Measurements from ENCODE around the gene SLCO4A1. TPM values are rescaled to one million over a fixed set of nuclear protein-coding genes. Genes with fewer than 3 reads are reported as not detected.

Gene SLCO4A1
- total RNA-seq, 2 donors from 2014 or later, result 26.1 to 34.6 TPM

DNA sequence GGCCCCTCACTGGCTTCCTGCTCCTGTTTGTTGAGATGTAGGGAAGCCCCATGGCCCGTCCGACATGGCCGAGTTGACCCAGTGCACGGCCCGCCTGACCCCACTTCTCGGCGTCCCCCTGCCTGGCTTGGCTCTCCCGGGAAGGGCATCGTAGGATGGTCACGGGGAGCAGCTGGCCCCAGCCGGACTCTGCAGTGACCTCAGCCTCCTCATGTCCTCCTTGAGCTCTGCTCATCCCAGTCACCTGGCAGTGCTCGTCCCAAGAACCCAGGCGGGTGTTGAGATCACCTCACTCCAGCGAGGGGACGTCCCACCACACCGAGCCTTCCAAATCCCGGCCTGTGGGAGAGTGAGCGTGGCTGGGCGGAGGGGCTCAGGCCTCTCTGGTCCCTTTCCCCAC lies 15.7 kb downstream of the SLCO4A1 start:
- Mint-ChIP-seq H3K36me3 (ENCODE audit: insufficient read depth in 2 of 2) (peaks cover 2 to 6% of the 10 kb centered on the region in 2 donors), H3K27me3 (ENCODE audit: low read depth) (no peaks in the 10 kb centered on the region), H3K9me3 (no peaks in the 10 kb centered on the region), H3K27ac (no peak overlapping the region), H3K4me3 (no peak overlapping the region), H3K4me1 (ENCODE audit: low read depth) (no peaks in the 10 kb centered on the region)
- ATAC-seq (replicated peaks in 1 of 2) (no peak), DNase-seq (no peak)

DNA sequence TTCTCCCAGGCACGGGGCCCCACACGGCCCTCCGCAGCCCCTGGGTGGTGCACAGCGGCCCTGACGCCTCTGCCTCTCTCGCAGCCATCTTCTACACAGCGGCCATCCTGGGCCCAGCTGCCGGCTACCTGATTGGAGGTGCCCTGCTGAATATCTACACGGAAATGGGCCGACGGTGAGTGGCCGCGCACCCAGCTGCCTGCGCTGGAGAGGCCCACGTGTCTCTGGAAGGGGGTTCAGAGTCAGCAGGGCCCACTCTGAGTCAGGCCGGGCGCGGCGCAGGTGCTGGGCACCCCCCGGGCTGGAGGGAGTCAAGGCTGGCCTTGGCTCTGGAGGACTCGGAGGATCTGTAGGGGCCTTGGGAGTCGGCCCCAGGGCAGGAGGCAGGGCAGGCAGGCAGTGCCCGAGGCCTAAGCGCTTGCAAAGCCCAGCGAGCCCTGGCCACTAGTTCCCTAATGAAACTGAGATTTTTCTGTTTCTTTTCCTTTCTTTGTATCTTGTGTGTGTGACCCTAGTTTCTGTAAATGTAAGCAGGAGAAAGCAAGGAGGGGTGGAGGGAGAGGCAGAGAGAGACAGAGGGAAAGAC lies 16.4 kb downstream of the SLCO4A1 start:
- H3K4me3 Mint-ChIP-seq, result no peak overlapping the region
- no peaks in the 10 kb centered on the region for H3K27me3 Mint-ChIP-seq (ENCODE audit: low read depth)
- H3K9me3 Mint-ChIP-seq, result no peaks in the 10 kb centered on the region
- ATAC-seq (replicated peaks in 1 of 2) (no peak), DNase-seq (no peak)
- no peaks in the 10 kb centered on the region for H3K4me1 Mint-ChIP-seq (ENCODE audit: low read depth)
- H3K27ac Mint-ChIP-seq, result no peak overlapping the region
- H3K36me3 Mint-ChIP-seq (ENCODE audit: insufficient read depth in 2 of 2), result peaks cover 2 to 6% of the 10 kb centered on the region in 2 donors

DNA sequence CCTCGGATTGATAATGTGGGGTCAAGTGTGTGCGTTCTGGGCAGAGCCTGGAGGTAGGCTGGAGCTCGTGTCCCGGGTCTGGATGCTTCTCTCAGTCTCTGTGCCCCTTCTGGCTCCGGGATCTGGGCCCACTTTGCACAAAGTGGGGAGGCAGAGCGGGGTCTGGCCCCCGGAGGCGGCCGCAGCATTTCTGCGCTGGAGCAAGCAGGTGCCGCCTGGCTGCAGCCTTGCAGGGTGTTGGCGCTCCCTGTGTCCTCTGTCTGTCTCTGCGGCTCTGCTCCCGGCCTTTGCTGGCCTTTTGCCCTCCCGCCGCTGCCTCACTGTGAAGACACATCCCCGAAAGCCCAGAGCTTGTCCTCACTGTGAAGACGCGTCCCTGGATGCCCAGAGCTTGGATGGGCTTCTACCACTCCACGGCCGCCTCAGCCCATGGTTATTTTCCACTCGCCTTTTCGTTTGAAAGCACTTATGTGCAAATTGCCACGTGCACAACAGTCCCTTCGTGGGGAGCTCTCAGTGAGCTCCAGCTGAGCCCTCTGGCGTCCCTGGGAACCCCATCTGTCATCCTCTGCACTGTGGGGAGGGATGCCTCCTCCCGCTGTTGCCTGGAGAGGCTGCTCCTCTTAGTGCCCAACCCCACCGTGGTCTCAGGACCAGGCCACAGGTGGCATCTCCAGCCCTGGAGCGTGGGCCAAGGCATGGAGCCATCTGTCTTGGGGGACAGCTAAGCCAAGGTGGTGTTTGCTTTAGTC lies 17.4 kb downstream of the SLCO4A1 start:
- H3K27ac Mint-ChIP-seq, result no peak overlapping the region
- ATAC-seq (replicated peaks in 1 of 2), result no peak
- no peaks in the 10 kb centered on the region for H3K27me3 Mint-ChIP-seq (ENCODE audit: low read depth)
- no peak overlapping the region for H3K4me3 Mint-ChIP-seq
- H3K36me3 Mint-ChIP-seq (ENCODE audit: insufficient read depth in 2 of 2), result peaks cover 2 to 4% of the 10 kb centered on the region in 2 donors
- no peak for DNase-seq
- no peaks in the 10 kb centered on the region for H3K9me3 Mint-ChIP-seq
- no peaks in the 10 kb centered on the region for H3K4me1 Mint-ChIP-seq (ENCODE audit: low read depth)

DNA sequence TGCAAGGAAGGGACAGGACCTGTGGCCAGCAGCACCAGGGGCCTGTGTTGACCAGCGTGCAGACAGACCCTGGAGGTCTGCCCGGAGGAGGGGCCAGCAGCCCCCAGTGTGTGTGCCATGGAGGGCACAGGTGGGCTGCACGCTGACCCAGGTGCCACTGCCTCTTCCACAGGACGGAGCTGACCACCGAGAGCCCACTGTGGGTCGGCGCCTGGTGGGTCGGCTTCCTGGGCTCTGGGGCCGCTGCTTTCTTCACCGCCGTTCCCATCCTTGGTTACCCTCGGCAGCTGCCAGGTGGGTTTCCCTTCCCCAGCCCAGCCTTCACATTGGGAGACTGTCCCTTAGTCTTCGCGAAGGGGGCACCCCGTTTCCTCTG lies 17.9 kb downstream of the SLCO4A1 start:
- Mint-ChIP-seq H3K36me3 (ENCODE audit: insufficient read depth in 2 of 2) (peaks cover 2 to 4% of the 10 kb centered on the region in 2 donors), H3K9me3 (no peaks in the 10 kb centered on the region), H3K4me1 (ENCODE audit: low read depth) (no peaks in the 10 kb centered on the region), H3K27ac (no peak overlapping the region), H3K27me3 (ENCODE audit: low read depth) (no peaks in the 10 kb centered on the region), H3K4me3 (no peak overlapping the region)
- ATAC-seq (replicated peaks in 1 of 2) (no peak), DNase-seq (no peak)

DNA sequence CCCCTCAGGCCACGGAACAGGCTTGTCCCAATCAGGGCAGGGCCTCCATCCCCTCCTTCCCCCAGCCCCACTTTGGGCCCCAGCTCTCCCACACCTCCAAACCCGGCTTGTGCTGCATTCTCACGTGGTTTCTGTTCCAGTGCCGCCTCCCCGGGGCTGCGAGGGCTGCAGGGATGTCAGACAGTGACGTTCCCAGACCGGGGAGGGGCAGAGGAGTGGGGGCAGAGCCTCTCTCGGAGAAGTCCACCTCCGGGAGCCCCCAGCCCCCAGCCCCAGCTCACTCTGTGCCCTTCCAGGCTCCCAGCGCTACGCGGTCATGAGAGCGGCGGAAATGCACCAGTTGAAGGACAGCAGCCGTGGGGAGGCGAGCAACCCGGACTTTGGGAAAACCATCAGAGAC lies 18.5 kb downstream of the SLCO4A1 start:
- Mint-ChIP-seq H3K4me1 (ENCODE audit: low read depth) (no peaks in the 10 kb centered on the region), H3K4me3 (no peak overlapping the region), H3K9me3 (no peaks in the 10 kb centered on the region), H3K27me3 (ENCODE audit: low read depth) (no peaks in the 10 kb centered on the region), H3K27ac (no peak overlapping the region), H3K36me3 (ENCODE audit: insufficient read depth in 2 of 2) (peaks cover 2 to 4% of the 10 kb centered on the region in 2 donors)
- DNase-seq (no peak), ATAC-seq (replicated peaks in 1 of 2) (no peak)

DNA sequence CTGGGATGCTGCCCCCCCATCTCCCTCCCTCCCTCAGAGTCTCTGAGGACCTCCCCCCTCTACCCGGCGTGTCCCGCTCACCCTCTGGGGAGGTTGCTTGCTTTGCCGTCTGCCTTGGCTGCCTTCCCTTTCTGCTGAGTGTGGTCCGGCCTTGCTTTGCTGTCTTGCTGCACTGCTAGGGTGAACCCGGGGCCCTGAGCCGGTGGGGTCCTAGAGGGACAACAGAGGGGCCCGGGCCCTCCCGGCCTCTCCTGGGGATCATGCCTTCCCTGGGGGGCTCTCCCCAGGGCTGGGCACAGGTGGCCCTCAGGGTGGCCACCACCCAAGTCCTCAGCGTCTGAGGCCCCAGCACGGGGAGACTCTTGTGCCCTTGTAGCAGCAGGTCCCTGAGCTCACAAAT lies 19.3 kb downstream of the SLCO4A1 start:
- H3K27ac Mint-ChIP-seq, result no peak overlapping the region
- H3K36me3 Mint-ChIP-seq (ENCODE audit: insufficient read depth in 2 of 2), result peaks cover 2 to 4% of the 10 kb centered on the region in 2 donors
- H3K9me3 Mint-ChIP-seq, result no peaks in the 10 kb centered on the region
- H3K27me3 Mint-ChIP-seq (ENCODE audit: low read depth), result no peaks in the 10 kb centered on the region
- H3K4me1 Mint-ChIP-seq (ENCODE audit: low read depth), result no peaks in the 10 kb centered on the region
- no peak overlapping the region for H3K4me3 Mint-ChIP-seq
- no peak for DNase-seq
- no peak for ATAC-seq (replicated peaks in 1 of 2)

DNA sequence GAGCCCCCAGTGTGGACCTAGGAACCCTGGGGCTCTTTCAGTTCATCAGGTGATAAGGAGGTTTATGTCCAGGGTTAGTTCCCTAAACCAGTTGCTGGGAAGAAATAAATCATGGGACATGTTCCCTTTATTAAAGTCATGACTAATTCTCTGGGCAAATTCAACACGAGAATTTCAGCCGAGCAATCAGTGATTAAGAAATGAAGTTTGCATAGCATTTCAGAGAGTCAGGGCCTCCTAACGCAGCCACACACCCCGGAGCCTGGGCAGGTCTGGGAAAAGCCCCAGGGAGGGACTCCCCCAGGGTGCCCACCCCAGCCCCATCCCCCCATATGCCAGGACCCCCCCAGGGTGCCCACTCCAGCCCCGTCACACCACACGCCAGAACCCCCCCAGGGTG lies 20.1 kb downstream of the SLCO4A1 start:
- Mint-ChIP-seq H3K27ac (no peak overlapping the region), H3K36me3 (ENCODE audit: insufficient read depth in 2 of 2) (peaks cover 2 to 4% of the 10 kb centered on the region in 2 donors), H3K4me3 (no peak overlapping the region), H3K9me3 (no peaks in the 10 kb centered on the region), H3K4me1 (ENCODE audit: low read depth) (no peaks in the 10 kb centered on the region), H3K27me3 (ENCODE audit: low read depth) (no peaks in the 10 kb centered on the region)
- ATAC-seq (replicated peaks in 1 of 2) (no peak), DNase-seq (no peak)

DNA sequence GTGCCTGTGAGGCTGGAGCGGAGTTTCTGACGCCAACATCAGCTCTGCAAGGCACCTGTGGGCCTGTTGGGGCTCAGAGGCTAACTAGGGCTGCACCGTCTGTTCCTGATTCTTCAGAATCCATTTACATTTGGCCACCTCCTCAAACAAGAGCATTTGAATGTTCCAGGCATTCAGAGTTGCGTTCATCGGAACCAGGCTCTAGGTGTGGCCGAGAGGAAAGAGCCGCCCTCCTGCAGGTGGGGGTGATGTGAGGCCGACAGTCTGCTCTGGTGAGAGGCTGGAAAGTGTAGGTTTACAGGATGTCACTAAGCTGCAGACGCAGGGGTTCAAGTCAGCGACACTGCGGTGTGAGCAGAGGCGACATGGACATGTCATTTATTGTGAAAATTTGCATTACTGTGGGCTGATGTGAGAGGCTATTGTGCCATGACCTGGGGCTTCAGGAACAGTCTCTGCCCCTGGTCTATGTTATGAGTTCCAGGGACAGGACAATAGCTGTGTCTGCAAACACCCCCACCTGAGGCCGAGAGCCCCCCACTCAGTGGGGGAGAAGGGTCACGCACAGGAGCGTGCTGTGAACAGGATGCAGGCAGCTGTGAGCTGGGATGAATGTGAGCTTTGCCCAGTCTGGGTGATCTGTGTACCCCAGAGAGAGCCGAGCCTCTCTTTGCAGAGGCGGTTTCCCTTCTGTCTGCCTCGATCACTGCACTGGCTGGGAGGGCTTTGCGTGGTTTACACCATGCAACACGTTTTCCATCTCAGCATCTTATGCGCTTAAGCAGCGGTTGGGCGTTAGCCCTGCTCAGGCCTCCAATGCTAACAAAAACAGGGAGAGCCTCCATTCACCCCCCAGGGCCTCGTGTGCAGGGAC lies 21.1 kb downstream of the SLCO4A1 start:
- peaks cover 2 to 7% of the 10 kb centered on the region in 2 donors for H3K36me3 Mint-ChIP-seq (ENCODE audit: insufficient read depth in 2 of 2)
- no peak overlapping the region for H3K4me3 Mint-ChIP-seq
- no peaks in the 10 kb centered on the region for H3K4me1 Mint-ChIP-seq (ENCODE audit: low read depth)
- DNase-seq (no peak), ATAC-seq (replicated peaks in 1 of 2) (no peak)
- no peaks in the 10 kb centered on the region for H3K27me3 Mint-ChIP-seq (ENCODE audit: low read depth)
- H3K27ac Mint-ChIP-seq, result no peak overlapping the region
- no peaks in the 10 kb centered on the region for H3K9me3 Mint-ChIP-seq

DNA sequence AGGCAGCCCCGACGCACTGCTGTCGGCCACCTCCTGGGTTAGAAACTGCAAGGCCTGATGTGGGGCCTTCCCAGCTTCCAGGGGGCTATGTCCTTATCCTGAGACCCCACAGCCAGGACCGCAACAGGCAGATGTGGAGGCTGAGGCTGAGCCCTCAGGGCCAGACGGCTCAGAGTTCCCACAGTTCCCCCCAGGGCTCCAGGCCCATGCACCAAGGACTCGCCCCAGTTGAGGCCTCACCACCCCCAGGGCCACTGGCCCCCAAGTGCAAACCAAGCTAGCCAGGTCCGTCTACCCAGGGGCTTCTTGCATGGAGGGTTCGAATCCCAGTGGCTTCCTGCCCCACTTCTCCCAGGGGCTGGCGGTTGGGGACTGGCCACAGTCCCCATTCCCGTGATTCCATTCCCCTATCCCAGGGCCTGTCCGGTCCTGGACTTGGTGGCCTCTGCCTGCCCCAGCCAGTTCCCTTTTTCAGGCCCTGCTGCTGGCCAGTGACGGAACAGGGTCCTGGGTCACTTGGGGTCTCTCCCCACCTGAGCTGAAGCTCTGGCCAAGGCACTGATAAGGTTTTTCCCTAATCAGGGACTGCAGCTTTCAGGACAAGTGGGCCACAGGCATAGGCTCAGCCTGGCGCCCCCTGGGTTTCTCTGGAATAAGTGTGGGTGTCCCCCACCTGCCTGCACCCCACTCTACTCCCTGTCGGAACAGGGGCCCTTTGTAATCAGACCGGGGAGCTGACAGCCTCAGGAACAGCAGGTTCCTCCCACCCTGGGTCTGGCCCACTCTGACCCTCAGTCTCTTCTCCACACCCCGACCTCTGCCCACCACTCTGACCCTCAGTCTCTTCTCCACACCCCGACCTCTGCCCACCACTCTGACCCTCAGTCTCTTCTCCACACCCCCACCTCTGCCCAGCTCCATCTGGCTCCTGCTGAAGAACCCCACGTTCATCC lies 22.0 kb downstream of the SLCO4A1 start:
- Mint-ChIP-seq H3K4me3 (no peak overlapping the region), H3K36me3 (ENCODE audit: insufficient read depth in 2 of 2) (peaks cover 0 to 5% of the 10 kb centered on the region in 2 donors), H3K27me3 (ENCODE audit: low read depth) (no peaks in the 10 kb centered on the region), H3K4me1 (ENCODE audit: low read depth) (no peaks in the 10 kb centered on the region), H3K27ac (no peak overlapping the region), H3K9me3 (no peaks in the 10 kb centered on the region)
- DNase-seq (no peak), ATAC-seq (replicated peaks in 1 of 2) (no peak)

DNA sequence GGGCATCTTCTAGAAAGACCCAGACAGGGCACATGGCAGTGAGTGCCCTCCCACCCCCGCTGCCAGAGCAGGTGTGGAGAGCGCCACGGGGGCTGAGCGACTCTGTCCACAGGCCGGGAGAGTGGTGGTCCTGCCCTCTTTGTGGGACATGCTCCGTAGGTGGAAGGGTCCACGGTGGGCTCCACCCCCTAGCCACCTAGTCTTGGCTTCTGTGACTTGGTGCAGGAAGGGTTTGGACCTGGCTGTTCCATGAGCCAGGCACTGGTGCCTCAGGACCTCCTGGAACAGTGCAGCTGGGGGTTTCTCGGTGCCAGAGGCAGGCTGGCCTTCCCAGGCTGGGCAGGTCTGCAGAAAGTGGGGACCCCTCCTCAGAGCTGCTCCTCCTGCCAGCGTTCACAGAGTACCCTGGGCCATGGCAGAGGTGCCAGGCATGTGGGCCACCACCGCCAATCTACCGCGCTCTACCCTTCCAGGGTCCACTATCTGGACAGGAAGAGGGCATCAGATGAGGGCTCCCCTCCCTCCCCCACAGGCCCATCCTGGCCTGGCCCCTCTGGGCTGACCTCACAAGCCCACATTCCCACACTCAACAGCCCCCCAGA lies 23.0 kb downstream of the SLCO4A1 start:
- no peak overlapping the region for H3K27ac Mint-ChIP-seq
- H3K9me3 Mint-ChIP-seq, result no peaks in the 10 kb centered on the region
- no peaks in the 10 kb centered on the region for H3K27me3 Mint-ChIP-seq (ENCODE audit: low read depth)
- no peak overlapping the region for H3K4me3 Mint-ChIP-seq
- peaks cover 0 to 8% of the 10 kb centered on the region in 2 donors for H3K36me3 Mint-ChIP-seq (ENCODE audit: insufficient read depth in 2 of 2)
- ATAC-seq (replicated peaks in 1 of 2) (no peak), DNase-seq (no peak)
- H3K4me1 Mint-ChIP-seq (ENCODE audit: low read depth), result no peaks in the 10 kb centered on the region

DNA sequence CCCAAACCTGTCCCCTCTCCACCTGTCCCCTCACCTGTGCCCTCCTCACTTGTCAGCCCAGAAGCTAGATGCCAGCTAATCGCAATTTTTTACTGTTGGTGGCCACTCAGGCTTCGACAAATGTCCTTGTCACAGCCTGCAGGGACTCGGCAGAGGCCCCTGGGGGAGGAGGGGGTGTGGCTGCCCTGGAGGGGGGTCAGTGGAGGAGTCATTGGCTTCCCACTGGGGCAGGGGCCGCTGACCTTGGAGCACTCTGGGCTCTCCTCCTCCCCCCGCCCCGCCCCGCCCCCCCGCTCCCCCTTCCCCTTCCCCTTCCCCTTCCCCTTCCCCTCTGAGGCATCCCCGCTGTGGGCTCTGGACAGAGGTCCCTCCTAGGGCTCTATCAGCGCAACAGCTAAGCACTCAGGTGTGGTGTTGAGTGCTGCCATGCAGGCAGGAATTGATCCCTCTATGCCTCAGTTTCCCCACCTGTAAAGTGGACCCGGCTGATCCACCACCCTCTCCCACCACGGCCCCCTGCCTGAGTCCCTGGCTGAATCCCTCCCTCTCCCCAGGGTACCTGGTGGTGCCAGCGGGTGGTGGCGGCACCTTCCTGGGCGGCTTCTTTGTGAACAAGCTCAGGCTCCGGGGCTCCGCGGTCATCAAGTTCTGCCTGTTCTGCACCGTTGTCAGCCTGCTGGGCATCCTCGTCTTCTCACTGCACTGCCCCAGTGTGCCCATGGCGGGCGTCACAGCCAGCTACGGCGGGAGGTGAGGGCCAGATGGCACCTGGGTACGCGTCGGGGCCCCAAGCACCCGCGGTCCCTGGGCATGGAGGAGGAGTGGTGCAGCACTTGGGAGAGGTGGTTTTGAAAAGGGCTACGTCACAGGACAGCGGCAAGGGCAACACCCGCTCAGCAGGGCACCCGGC lies 23.8 kb downstream of the SLCO4A1 start:
- Mint-ChIP-seq H3K4me1 (ENCODE audit: low read depth) (no peaks in the 10 kb centered on the region), H3K36me3 (ENCODE audit: insufficient read depth in 2 of 2) (peaks cover 0 to 8% of the 10 kb centered on the region in 2 donors), H3K27ac (no peak overlapping the region), H3K4me3 (no peak overlapping the region), H3K27me3 (ENCODE audit: low read depth) (no peaks in the 10 kb centered on the region), H3K9me3 (no peaks in the 10 kb centered on the region)
- no peak for ATAC-seq (replicated peaks in 1 of 2)
- no peak for DNase-seq

Data from activated T-cell treated with anti-CD3 and anti-CD28 coated beads, Interleukin-2, amount 50 U/mL, for 72 hours (primary cell).